ENCODE data around the gene PITX1.

PITX1 gene

DNA sequence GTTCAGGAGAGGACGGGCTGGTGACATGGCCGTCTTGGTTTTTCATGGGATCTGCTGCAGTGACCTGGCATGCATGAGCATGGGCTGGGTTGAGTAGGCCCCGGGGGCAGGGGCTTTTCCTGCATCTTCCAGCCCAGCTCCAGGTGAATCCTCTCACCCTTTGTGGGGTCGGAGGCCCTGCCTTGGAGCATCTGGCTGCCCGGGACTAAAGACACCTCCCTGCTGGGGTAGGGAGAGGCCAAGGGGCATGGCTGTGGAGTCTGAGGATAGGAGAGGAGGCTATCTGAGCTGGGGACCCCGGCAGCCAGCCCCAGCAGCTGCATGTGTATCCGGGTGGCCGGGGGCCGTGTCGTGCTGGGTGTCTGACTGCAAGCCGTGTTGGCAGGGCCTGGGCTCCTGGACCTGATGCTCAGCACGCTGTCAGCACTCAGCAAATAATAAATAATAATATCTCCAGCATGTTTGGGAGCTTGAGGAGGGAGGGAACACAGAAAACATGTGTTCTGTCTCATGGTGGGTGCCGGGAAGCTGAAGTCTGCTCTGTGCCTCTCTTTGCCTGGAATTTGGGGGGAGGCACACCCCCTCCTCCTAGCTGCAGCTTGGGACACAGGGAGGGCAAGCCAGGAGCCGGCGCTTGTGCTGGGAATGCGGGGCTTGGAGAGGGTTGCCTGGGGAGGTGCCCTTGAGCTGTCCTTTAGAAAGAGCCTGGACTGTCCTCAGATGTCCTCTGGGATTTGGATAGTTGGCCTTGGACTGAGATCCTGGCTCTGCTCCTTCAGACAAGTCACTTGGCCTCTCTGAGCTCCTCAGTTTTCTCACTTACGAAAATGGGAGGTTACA, 28.4 kb upstream of the PITX1 start:
- DNase-seq (ENCODE audit: low read depth in 2 of 2): no peak

DNA sequence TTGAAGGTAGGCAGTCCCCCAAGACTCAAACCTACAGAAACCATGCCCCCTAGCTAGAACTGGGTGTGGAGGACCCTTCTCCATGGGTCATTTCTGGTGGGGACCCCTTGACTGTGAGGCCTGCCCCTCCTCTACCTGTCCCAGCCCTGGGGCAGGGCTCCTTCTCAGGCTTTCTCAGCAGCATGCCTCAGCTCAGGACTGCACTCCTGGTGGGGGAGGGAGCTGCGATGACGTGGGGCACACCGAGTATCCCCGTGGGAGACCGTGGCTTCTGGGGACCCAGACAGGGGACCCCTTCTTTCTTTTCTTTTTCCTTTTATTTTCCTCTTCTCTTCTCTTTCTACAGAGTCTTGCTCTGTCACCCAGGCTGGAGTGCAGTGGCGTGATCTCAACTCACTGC, 27.0 kb upstream of the PITX1 start:
- no peak for DNase-seq (ENCODE audit: low read depth in 2 of 2)

DNA sequence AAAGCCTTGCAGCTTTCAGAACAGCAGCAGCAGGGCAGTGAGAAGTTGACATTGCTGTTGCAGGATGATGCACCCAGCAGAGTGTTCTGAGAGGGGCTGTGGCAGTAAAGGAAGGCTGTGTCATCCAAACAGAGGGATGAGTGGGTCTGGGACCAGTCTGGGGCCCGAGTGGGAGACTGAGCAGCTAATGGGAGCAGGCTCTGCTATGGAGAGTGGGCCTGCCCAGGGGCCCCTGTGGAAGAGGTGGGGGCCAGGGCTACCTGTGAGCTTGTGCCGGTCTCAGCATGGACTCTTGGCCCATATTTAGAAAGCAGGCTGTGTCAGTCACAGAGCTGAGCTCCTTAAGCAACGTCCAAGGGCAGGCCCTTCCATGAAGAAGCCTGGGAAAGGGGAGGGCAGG, 26.0 kb upstream of the PITX1 start:
- DNase-seq (ENCODE audit: low read depth in 2 of 2): no peak

DNA sequence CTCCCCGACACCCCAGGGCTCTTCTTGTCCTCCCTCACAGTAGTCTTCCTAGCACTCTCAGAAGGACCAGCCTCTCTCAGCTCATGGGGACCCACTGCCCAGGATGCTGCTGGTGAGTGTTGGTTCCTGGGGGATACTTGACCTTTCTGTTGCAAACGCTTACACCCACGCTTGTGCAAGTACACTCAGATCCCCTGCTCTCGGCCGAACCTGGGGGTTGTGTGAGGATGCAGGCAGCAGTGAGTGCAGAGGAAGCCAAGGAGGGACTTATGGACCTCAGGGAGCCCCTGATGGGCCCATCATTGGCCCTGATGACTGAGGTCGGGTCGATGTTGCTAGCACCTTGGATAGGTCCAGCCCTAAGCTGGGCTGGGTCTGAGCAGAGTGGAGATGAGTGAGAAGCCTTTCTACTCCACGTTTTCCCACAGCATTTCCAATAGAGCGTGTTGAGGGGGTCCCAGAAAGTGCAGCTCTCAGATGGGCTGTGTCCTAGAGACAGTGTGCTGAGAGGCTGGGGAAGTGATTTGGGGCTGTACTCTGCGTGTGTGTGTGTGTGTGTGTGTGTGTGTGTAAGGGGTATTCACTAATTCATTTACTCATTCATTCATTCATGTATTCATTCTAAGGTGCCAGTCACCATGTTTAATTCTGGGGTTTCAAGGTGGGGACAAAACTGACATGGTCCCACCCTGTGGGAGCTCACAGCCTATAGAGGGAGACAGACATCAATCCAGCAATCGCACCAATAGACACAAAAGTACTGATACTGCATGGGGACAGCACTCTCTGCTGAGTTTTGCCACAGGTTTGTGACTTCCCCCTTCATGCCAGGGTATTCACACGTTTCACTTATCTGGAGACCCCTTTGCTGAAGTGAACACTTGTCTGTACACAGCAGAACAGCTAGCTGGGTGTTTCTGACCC, 25.2 kb upstream of the PITX1 start:
- DNase-seq (ENCODE audit: low read depth in 2 of 2): no peak

DNA sequence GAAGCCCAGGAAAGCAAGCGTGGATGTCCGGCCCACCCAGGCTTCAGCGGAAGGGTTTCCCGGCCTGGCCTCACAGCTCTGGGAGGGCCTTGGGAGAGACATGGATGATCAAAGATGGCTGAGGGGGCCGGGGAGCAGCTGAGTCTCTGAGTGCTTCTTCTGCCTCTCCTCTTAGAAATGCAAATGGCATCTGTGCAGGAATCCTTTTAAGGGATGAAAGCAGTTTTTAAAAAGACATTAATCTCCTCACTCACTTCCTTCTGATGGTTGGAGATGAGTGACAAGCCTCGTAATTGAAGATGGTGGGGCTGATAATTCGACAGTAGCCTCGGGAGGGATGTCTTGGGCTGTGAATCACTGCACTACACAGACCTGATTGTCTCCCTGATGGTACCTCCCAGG, 24.3 kb upstream of the PITX1 start:
- DNase-seq (ENCODE audit: low read depth in 2 of 2): no peak

DNA sequence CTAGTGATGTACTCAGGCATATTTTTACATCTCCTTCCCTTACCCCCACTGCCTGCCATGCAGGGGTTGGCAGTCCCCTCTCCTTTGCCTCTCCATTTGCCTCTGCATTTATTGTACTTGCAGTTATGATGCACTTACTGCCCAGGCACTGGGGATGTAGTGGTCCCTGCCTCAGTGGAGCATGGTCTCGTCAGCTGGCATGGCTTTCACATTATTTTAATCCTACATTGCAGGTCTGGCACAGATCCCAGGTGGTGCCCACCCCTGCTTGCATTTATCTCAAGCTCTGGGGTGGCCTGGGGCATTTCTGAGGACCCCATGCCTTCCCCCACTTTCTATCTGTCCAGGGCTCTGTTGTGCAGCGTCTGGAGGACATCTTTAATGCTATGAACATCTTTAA, 23.2 kb upstream of the PITX1 start:
- no peak for DNase-seq (ENCODE audit: low read depth in 2 of 2)

DNA sequence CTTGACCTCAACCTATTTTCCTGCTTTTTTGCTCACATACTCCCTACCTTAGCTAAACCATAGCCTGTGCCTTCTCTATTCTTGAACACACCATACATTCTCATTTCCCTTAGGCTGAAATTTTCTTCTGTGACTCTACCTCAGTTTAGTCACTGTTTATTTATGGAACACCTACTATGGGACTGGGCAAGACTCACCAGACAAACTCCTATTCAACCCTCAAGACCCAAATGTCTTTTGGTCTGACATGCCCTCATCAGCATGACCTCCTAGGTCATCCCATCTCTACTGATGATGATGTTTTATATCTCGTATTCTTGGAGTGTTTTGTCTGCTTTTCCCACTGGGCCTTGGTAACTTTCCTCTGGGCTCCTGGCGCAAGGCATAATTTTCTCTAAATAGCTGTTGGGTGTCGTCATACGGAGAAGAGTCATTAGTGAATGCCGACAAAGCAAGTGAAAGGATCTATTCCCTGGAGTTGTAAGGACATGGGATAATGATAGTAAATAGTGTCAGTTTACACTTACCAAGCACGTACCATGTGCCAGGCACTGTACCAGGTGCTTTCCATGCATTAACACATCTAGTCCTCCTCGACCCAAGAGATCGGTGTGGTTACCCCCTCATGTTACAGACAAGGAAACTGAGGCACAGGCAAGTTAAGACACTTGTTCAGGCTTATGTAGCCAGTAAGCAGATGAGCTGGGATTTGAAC, 22.4 kb upstream of the PITX1 start:
- no peak for DNase-seq (ENCODE audit: low read depth in 2 of 2)

DNA sequence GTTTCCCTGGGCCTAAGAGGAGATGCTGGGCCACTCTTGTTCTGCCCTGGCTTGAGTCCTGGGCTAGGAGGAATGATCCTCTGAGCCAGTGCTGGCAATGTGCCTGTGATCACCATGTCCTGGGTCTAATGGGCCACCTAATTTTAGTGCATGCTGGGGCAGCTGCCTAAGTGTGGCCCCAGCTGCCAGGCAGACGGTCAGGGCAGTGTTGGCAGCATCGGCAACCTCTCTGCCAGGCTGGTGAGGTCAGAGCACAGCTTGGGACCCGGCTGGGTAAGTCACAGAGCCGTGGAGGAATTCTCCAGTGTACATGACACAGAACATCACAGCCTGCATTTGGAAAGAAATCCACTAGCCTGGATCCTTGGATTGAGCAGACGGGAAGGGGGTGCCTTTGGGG, 21.4 kb upstream of the PITX1 start:
- DNase-seq (ENCODE audit: low read depth in 2 of 2): no peak

DNA sequence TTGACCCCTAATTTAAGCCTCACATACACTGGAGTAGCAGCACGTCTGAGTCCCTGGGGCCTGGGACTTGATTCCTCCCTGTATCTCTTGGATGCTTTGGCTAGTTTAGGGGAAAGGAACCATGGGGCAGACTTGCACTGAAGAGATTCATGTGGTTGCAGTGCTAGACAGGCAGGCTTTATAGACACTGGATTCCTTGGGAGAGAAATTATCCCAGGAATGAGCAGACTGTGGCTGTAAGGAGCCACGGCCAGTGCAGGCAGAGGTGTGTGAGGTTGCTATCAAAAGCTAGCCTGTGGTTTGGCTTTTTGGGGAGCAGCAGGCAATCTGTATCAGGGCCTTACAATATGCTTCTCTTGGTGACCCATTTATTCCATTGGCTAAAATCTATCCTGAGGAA, 20.5 kb upstream of the PITX1 start:
- no peak for DNase-seq (ENCODE audit: low read depth in 2 of 2)

DNA sequence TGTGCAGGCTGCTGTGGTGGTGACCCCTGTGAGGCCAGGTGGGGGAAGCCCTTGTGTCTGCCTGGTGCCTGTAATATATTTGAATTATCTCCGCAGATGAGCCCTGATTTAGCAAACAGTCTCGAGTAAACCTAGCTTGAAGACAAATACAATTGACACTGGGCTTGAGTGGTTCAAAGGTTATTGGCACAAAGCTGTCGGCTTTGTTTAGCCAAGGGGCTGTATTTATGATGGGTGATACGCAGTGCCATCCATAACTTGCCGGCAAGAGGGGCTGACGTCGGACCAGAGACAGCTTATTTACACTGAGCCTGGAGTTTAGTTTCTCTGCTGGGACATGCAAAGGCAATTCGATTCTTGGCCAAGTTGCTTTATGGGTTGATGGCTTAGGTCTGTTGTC, 20.0 kb upstream of the PITX1 start:
- no peak for DNase-seq (ENCODE audit: low read depth in 2 of 2)

DNA sequence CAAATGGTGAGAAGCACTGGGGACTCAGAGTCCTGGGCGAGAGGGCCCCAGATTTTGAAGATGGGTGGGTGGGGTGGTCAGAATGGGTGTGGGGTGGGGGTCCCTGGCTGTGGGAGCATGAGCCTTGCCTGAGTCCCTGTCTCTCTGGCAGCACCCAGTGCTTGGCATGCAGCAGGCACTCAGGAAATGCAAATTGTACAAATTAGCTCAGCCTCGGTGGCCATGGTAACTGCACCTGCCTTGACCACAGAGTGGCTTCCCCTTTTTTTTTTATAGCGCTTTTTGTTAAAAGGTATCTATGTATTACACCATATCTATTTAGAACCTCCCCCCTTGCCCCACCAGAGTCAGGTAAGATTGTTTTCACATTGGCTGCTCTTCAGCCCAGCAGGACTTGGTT, 19.2 kb upstream of the PITX1 start:
- no peak for DNase-seq (ENCODE audit: low read depth in 2 of 2)

DNA sequence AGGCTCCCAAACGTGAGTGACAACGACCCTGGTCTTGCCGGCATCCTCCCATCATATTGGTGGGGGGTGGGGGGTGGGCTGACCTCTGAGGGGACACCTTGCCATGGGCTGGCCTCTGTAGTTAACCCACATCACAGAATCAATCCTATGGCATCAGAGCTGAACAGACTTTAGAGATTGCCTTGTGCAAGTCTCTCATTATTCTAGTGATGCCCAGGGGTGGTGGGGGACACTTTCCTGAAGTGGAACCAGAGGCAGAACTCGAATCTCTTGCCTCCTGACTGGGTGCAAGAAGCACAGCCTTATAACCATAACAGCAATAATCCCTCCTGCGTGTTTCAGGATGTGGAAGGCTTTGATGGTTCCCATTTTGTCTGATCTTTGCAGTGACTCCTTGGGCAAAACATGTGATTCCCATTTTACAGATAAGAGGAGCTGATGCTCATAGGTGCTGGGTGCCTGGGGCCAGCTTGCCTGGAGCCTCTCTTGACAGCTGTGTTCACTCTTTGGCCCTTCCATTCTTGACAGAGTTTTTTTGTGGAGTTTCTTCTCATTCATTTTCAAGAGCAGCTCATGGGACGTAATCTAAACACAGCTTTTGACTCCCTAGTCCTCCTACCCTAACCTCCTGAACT, 18.6 kb upstream of the PITX1 start:
- DNase-seq (ENCODE audit: low read depth in 2 of 2): no peak

DNA sequence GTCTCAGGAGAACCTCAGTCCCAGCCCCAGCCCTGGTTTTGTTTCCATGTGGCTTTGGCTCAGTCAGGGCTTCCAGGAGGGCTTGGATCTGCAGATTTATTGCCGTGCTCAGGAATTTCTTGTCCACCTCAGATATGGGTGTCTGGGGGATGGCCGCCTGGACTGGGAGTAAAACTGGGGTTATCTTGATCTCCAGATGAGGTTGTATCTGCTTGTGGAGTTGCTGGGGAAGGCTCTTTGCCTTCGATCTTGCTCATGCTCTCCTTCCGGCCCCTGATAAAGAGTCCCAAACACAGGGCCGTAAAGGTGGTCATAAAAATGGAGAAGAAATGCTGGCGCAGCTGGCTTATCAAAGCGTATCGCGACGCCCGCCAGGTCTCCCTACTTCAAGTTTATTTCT, 17.8 kb upstream of the PITX1 start:
- no peak for DNase-seq (ENCODE audit: low read depth in 2 of 2)

DNA sequence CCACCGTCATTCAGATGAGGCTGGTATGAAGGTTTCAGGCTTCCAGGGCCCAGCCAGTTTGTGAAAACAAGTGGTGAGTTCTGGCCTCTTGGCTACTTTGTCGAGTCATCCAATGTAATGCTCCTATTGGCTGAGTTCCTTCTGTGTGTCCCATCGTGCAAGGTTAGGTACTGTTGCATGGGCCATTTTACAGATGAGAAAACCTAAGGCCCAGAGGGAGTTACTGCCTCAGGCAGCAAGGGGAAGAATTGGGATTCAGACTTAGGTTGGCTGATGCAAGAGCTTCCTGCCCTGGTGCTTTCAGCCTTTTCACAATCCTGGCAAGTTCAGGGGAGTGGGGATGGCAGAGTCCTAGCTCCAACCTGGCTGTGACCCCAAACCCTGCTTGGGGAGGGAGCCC, 17.4 kb upstream of the PITX1 start:
- no peak for DNase-seq (ENCODE audit: low read depth in 2 of 2)

DNA sequence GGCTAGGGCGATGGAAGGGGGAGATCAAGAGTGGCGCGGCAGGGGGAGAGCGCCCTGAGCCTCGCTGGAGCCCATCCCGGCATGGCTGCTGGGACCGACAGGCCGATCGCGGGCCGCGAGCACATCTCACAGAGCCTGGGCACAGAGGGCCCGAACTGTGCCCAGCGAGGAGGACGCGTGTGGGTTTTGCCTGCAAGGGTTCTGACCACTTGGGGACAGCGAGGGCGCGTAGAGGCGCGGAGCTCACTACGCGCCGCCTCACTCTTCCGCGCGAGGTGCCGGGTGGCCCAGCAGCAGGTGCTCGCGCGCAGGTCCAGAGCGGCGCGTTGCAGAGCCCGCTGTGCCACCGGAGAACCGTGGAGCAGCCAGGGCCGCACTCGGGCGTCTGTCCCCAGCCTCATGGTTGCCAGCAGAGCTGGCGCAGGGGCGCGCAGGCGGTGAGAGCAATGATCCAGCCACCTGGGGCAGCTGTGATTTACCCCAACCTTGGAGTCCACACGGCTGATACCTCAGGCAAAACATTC, 16.3 kb upstream of the PITX1 start:
- no peak for DNase-seq (ENCODE audit: low read depth in 2 of 2)

DNA sequence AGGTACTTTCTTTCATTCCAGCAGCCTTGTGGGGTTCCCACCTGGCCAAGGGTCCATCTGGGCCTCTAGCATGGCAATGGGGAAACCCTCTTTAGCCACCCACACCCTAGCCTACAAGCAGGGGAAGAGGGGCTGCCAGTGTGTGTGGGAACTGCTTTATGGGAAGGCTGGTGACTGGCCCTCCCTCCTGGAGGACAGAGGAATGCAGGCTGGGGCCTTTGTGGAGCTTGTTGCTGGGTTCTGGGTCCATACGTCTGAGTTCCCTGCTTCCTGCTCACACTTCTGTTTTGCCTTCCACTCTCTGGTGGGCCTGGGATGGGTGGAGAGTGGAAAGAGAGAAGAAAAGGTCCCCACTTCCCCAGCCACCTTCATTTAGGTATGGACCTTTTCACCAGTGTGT, 14.9 kb upstream of the PITX1 start:
- no peak for DNase-seq (ENCODE audit: low read depth in 2 of 2)

DNA sequence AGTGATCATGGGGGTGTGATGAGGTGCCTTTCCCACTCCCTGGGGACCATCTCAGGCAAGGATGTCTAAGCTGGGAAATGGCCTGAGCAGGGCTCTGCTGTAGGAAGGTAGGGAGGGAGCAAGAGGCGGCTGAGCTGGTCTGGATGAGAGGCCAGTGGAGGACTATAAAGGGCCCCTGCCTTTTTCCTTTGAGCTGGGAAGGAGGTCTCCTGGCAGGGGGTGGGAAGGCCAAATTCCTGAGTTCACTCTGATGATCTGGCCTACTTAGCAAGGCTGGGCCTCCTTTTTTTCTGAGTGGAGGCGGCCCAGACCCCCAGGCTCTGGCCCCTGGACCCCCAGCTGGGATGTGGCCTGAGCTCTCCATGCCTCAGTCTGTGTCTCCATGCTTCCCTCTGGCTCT, 14.3 kb upstream of the PITX1 start:
- DNase-seq (ENCODE audit: low read depth in 2 of 2): no peak

DNA sequence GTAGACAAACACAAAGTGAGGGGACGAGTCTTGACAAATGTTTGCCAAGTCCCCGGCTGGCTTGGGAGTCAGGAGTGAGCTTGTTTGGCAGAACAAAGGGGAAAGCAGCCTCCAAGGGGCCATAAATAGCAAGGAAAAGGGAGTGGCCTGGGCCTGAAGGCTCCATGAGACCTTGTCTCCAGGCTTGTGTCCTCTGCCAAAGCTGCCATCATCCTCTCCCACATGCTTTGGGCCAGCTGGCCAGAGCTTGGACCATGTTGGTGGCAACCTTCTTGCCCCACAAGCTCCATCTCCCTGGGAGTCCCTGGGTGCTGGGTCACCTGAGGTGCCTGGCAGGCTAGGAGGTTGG, 13.3 kb upstream of the PITX1 start:
- DNase-seq (ENCODE audit: low read depth in 2 of 2): no peak

DNA sequence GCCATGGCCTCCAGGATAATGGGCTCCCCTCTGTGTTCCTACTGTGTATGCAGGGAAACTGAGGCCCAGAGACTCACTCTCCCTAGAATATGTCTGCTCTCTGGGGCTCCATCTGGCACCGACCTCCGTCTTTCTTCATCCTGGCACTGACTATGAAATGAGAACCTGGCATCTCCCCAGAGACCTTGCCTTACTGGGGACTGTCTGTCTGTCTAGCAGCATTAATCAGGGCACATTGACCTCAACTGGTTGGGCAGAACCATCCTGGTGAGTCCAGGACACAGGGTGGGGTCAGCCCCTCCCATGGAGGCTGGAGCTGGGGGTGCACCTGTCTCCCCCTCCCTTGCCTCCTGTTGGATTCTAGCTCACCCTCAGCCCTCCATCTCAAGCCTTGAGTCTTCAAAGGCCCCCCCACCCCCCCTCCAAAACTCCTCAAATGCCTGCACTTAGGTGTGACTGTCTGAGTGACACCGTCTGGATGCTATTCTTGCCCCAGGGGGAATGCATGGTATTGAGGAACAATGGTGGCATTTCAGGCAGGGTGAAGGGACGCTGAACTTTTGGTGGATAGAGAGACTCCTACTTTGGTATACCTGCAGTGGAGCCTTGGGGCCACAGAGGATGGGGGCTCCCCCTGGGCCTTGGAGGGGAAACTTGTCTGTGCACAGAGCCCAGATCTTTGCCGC, 12.8 kb upstream of the PITX1 start:
- DNase-seq (ENCODE audit: low read depth in 2 of 2): no peak

DNA sequence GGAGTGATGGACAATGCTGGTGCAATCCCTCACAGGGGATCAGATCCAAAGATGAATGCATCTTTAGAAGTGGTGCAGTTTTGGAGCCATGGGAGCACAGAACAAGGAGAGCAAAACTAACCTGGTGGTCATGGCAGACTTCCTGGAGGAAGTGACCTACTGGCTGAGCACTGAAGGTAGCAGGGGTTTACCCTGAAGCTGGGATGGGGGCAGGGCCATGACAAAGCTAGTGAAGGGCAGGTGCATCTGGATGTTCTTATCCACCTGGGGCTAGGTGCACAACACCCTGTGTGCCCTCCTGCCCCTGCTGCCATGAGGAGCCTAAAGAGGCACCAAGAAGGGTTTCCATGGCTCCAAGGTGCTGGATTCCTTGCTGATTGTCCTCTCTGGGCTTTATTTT, 11.5 kb upstream of the PITX1 start:
- no peak for DNase-seq (ENCODE audit: low read depth in 2 of 2)

DNA sequence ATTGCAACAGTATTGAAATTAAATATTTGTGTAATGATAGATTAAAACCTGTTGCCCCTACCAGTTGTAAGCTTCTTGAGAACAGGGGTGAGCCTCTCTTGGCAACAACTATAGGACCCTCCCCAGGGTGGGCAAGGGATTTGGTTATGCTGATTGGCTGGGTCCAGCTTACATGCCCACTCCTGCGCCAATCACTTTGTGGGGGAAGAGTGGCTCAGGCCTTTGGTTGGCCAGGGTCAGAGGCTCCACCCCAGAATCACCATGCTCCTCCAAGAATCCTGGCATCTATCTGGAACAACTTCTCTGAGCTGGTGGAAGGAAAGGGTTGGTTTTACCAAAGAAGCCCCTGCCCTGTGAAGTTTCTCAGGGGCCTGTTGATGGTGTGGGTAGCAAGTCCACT, 8.6 kb upstream of the PITX1 start:
- no peak for DNase-seq (ENCODE audit: low read depth in 2 of 2)
